ENCODE measurements around the gene SULT1B1.

Gene SULT1B1

DNA sequence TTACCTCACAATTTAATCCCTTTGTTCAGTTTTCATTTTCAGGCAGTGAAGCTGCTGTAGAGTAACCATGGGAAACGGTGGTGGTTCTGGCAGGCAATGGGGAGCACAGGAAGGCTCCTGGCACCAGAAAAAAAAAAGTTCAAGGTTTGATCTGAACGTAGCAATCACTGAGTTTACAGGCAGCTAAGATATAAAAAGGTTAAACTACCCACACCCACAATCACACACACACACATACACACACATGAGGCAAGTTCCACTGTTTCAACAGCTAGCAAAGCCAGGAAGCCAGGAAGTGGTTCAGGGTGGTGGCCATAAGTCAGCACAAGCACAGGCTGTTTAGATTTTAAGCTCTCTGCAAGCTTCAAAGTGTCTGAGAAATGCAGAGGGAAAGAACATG, at the start of gene SULT1B1:
Gene SULT1B1 (minus strand): TSS at position 166 of the 400 bp plus-strand sequence. CDS start 5,403 bp downstream, outside the sequence.
- no peak within 1 kb of the TSS for H3K27ac ChIP-seq (ENCODE audit: low read depth, low read length)
- no peaks in the 10 kb centered on the region for H3K27me3 ChIP-seq (ENCODE audit: control insufficient read depth, insufficient read depth, low read length)
- no peaks in the 10 kb centered on the region for H3K4me1 ChIP-seq (ENCODE audit: control insufficient read depth, insufficient read depth, low read length)
- peak within 1 kb of the TSS; percentile 10 for H3K4me3 ChIP-seq (ENCODE audit: low read length)
- no peaks in the 10 kb centered on the region for H3K36me3 ChIP-seq (ENCODE audit: control insufficient read depth, insufficient read depth, low read length)
- no peak within 1 kb of the TSS for H3K9ac ChIP-seq (ENCODE audit: low read length)

DNA sequence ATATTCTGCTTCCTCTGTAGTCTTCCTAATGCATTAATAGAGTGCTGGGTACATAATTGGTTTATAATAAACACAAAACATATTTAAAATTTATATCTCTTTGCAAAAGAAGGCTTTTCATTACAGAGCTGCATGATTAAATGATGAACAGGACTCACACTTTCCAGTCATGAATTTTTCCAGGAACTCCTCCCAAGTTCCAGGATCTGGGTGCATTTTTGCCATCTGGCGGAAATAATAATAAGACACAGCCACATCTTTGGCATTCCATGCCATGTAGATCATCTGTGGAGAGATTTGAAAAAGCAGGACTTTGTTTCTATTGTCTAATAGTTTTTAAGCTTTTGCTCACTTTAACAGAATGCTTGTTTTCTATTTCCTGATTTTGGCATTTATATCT, 40.2 kb upstream of the SULT1B1 start:
- no peaks in the 10 kb centered on the region for H3K36me3 ChIP-seq (ENCODE audit: control insufficient read depth, insufficient read depth, low read length)
- H3K27me3 ChIP-seq (ENCODE audit: control insufficient read depth, insufficient read depth, low read length): no peaks in the 10 kb centered on the region
- no peak overlapping the region for H3K4me3 ChIP-seq (ENCODE audit: low read length)
- H3K9ac ChIP-seq (ENCODE audit: low read length): no peak overlapping the region
- H3K27ac ChIP-seq (ENCODE audit: low read depth, low read length): no peak overlapping the region
- no peaks in the 10 kb centered on the region for H3K4me1 ChIP-seq (ENCODE audit: control insufficient read depth, insufficient read depth, low read length)

DNA sequence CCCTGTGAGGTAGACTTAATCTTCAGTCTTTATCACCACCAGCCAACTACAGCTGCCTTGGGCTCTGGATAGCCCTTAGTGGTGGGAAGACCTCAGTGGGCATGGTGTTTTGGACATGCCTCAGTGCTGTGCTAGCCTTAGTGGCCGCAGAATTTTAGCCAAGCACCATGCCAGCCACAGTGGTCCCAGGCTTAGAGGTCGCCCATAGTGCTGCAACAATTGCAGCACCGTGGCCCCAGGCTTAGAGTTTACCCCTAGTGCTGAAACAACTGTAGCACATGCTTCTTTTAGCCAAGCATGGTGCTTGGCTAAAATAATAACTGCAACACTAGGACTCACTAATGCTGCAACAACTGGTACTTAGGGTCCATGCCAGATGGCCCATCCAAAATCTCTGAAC, 38.9 kb upstream of the SULT1B1 start:
- no peak overlapping the region for H3K27ac ChIP-seq (ENCODE audit: low read depth, low read length)
- no peaks in the 10 kb centered on the region for H3K4me1 ChIP-seq (ENCODE audit: control insufficient read depth, insufficient read depth, low read length)
- no peak overlapping the region for H3K4me3 ChIP-seq (ENCODE audit: low read length)
- H3K27me3 ChIP-seq (ENCODE audit: control insufficient read depth, insufficient read depth, low read length): no peaks in the 10 kb centered on the region
- no peak overlapping the region for H3K9ac ChIP-seq (ENCODE audit: low read length)
- H3K36me3 ChIP-seq (ENCODE audit: control insufficient read depth, insufficient read depth, low read length): no peaks in the 10 kb centered on the region

DNA sequence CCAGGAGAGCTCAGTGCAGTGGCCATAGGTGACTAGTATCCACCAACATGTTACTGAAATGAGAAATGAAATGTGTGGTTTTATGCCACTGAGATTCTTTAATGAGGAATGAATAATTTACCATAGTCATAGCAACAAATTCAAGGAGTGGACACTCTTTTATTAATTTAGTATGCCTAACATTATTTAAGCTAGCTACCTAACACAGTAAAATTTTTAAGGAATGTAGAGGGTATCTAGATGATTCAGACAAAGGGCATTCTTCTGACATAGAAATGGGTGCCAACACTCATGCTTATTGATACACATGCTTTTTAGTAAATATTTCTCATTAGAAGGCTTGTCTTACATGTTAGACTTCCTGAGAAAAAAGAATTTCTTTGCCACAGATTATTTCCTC, 33.3 kb upstream of the SULT1B1 start:
- Histone ChIP-seq H3K36me3 (ENCODE audit: control insufficient read depth, insufficient read depth, low read length) (no peaks in the 10 kb centered on the region), H3K27me3 (ENCODE audit: control insufficient read depth, insufficient read depth, low read length) (no peaks in the 10 kb centered on the region), H3K4me3 (ENCODE audit: low read length) (no peak overlapping the region), H3K27ac (ENCODE audit: low read depth, low read length) (no peak overlapping the region), H3K4me1 (ENCODE audit: control insufficient read depth, insufficient read depth, low read length) (no peaks in the 10 kb centered on the region), H3K9ac (ENCODE audit: low read length) (no peak overlapping the region)

DNA sequence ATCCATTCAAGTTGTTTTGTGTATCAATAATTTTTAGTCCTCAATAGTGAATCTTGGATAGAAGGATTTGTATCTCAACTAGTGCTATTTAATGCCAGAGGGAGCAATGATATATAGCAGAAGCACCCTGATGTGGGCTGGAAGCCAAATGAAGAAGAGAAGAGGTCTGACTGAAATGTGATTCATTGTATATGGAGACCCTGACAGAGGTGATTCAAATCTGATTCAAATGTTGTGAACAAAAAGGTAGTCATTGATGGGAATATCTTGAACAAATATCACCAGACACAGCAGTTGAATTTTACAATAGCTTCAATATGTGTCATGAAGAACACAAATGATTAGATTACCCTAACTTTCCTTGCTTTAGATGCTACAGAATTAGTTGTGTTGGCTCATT, 27.5 kb upstream of the SULT1B1 start:
- no peaks in the 10 kb centered on the region for H3K4me1 ChIP-seq (ENCODE audit: control insufficient read depth, insufficient read depth, low read length)
- no peak overlapping the region for H3K27ac ChIP-seq (ENCODE audit: low read depth, low read length)
- no peak overlapping the region for H3K9ac ChIP-seq (ENCODE audit: low read length)
- H3K4me3 ChIP-seq (ENCODE audit: low read length): no peak overlapping the region
- H3K36me3 ChIP-seq (ENCODE audit: control insufficient read depth, insufficient read depth, low read length): no peaks in the 10 kb centered on the region
- H3K27me3 ChIP-seq (ENCODE audit: control insufficient read depth, insufficient read depth, low read length): no peaks in the 10 kb centered on the region

DNA sequence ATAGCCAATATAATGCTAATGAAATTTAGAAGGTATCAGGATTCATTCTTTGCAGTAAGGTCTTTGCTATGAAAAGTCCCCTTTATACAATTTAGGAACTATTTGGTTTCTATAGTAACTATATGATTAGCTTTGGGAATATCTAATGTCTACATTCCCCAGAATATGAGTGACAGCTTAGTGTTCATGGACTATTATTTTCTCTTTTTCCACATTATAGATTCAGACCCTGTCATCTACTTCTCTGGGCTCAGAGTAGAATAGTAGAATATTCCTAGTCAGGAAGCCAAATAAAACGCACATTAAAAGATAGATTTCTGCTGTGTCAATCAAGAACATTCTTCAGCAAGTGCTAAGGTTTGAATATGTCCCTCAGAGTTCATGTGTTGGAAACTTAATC, 26.1 kb upstream of the SULT1B1 start:
- H3K9ac ChIP-seq (ENCODE audit: low read length): no peak overlapping the region
- H3K27me3 ChIP-seq (ENCODE audit: control insufficient read depth, insufficient read depth, low read length): no peaks in the 10 kb centered on the region
- H3K27ac ChIP-seq (ENCODE audit: low read depth, low read length): no peak overlapping the region
- H3K4me1 ChIP-seq (ENCODE audit: control insufficient read depth, insufficient read depth, low read length): no peaks in the 10 kb centered on the region
- H3K36me3 ChIP-seq (ENCODE audit: control insufficient read depth, insufficient read depth, low read length): no peaks in the 10 kb centered on the region
- no peak overlapping the region for H3K4me3 ChIP-seq (ENCODE audit: low read length)

DNA sequence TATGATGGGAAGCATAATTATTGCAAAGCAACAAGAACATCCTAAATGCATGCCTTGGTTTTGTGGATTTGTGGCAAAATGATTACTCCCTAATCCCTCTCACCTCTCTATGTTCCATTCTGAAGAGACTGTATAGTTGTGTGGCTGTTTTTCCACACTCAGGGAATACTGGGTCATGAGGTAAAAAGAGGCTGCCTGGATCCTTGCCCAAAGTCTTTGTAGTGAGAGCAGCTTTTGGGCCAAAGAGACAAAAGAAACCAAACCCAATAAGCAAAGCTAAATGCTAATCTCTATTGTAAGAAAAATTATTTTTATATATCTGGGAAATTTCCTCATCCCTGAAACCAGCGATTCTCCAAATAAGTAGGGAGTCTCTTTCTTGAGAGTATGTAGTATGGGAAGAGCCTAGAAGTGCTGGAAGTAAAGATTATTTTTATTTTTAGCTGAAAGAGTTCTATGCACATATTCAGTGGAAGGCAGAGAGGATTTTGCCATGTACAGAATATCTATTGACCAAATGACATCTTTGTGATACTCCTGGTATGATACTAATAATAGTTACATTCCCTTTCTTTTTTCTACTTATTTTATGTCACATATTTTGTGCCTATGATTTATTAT, 24.9 kb upstream of the SULT1B1 start:
- Histone ChIP-seq H3K27ac (ENCODE audit: low read depth, low read length) (no peak overlapping the region), H3K27me3 (ENCODE audit: control insufficient read depth, insufficient read depth, low read length) (no peaks in the 10 kb centered on the region), H3K4me1 (ENCODE audit: control insufficient read depth, insufficient read depth, low read length) (no peaks in the 10 kb centered on the region), H3K36me3 (ENCODE audit: control insufficient read depth, insufficient read depth, low read length) (no peaks in the 10 kb centered on the region), H3K9ac (ENCODE audit: low read length) (no peak overlapping the region), H3K4me3 (ENCODE audit: low read length) (no peak overlapping the region)

DNA sequence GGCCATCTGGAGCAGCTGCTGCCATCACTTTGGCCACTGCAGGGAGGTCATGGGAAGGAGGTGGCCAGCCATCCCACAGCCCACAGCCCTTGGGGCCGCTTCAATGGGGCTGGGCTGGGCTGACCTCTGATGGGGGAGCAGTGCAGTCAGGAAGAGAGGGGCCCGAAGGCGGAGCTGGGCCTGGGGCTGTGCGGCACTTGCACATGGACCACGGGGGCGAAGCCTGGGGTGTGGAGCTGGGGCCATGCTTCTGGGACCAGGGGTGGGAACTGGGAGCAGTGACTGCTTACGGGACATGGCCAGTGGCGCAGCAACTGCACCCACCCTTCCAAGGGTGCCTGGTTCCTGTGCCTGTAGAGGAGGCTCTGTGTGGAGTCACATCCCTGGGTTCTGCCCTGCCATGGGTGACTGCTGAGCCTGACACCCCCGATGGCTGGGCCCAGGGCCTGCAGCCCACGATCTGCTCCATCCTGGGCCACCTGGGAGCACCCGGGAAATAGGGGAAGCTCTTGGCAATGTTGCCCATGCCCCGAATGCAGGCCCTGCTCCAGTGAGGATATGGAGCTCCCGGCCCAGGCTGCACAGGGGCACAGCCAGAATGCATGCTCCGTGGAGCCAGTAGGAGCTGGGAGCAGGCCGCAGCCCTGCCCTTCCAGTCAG, 22.4 kb upstream of the SULT1B1 start:
- Histone ChIP-seq H3K36me3 (ENCODE audit: control insufficient read depth, insufficient read depth, low read length) (no peaks in the 10 kb centered on the region), H3K27ac (ENCODE audit: low read depth, low read length) (no peak overlapping the region), H3K4me3 (ENCODE audit: low read length) (no peak overlapping the region), H3K4me1 (ENCODE audit: control insufficient read depth, insufficient read depth, low read length) (no peaks in the 10 kb centered on the region), H3K9ac (ENCODE audit: low read length) (no peak overlapping the region), H3K27me3 (ENCODE audit: control insufficient read depth, insufficient read depth, low read length) (no peaks in the 10 kb centered on the region)

DNA sequence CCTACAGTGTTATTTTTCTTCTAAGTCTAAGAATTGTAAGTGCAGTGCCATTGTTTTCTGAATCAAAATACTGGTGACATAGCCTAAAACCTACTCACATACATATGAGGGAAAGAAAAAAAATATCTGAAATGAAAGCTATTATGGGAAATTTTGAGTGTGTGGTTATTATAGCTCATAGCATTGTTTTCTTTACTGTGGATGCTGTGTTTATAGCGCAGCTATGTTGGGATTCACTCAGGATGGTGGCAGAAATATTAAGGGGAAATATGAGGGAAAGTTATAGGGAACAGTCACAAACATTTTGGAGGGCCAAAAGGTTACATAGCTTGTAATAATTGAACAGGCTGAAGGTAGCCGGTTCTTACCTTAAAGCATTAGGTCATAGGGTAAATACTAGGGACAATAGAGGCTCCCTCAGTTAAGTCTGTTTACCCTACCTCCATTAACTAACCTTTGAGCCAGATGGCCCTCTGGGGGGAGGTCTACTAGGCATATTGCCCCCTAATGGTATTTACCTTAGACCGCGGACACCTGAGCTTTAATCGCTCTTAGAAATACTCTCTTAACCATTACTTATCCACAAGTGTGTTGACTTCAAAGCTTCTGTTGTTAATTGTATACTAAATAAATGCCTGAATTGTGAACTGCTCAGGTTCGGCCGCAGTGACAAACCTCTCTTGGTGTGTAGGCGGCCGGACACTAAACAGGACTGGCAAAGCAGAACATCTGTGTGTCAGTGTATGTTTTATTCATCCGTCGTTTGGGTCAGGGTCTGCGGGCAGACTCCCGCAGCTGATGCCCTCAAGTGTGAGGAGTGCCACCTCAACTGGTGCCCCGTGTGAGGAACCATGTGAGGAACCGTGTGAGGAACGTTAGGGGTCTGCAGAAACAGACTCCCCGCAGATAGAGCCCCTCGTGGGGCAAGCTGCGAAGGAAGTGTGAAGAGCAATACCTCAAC, 21.3 kb upstream of the SULT1B1 start:
- no peak overlapping the region for H3K4me3 ChIP-seq (ENCODE audit: low read length)
- H3K4me1 ChIP-seq (ENCODE audit: control insufficient read depth, insufficient read depth, low read length): no peaks in the 10 kb centered on the region
- H3K36me3 ChIP-seq (ENCODE audit: control insufficient read depth, insufficient read depth, low read length): no peaks in the 10 kb centered on the region
- no peak overlapping the region for H3K9ac ChIP-seq (ENCODE audit: low read length)
- no peak overlapping the region for H3K27ac ChIP-seq (ENCODE audit: low read depth, low read length)
- H3K27me3 ChIP-seq (ENCODE audit: control insufficient read depth, insufficient read depth, low read length): no peaks in the 10 kb centered on the region

DNA sequence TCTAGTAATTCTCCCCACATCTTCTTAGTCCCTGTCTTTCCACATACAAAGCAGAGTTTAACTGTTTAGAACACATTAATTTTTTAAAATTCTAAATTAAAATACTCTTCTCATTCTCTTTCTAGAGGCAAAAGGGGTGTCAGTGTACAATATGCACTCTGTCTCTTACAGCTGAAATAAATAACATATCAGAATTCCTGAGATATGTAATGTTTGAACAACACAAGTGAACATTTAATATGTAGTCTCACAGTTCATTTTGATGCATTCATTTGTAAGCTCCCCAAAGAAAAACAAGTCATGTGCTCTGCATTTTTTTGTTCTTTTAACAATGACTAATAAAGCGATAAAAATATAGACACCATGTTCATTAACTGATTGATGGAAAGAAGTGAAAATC, 19.7 kb upstream of the SULT1B1 start:
- Histone ChIP-seq H3K4me3 (ENCODE audit: low read length) (no peak overlapping the region), H3K4me1 (ENCODE audit: control insufficient read depth, insufficient read depth, low read length) (no peaks in the 10 kb centered on the region), H3K9ac (ENCODE audit: low read length) (no peak overlapping the region), H3K36me3 (ENCODE audit: control insufficient read depth, insufficient read depth, low read length) (no peaks in the 10 kb centered on the region), H3K27me3 (ENCODE audit: control insufficient read depth, insufficient read depth, low read length) (no peaks in the 10 kb centered on the region), H3K27ac (ENCODE audit: low read depth, low read length) (no peak overlapping the region)

DNA sequence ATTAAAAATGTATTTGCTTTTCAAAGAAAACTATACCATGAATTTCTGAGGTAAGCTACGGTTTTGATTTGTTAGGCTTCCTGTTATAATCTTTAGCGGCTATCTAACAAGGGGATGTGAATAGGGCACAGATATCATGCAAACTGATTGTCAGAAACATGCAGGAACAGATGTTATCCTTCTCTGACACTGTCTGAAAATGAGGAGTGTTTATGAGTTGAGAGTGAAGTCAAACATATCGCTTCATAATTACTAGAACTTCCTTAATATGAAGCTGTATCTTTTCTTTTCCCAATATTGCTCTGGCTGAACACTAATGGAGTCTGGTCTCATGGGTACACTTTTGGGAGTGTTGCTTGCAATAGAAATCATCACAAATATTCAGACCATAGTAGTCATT, 16.3 kb upstream of the SULT1B1 start:
- no peak overlapping the region for H3K27ac ChIP-seq (ENCODE audit: low read depth, low read length)
- H3K4me1 ChIP-seq (ENCODE audit: control insufficient read depth, insufficient read depth, low read length): no peaks in the 10 kb centered on the region
- no peak overlapping the region for H3K9ac ChIP-seq (ENCODE audit: low read length)
- H3K4me3 ChIP-seq (ENCODE audit: low read length): no peak overlapping the region
- no peaks in the 10 kb centered on the region for H3K27me3 ChIP-seq (ENCODE audit: control insufficient read depth, insufficient read depth, low read length)
- H3K36me3 ChIP-seq (ENCODE audit: control insufficient read depth, insufficient read depth, low read length): no peaks in the 10 kb centered on the region

DNA sequence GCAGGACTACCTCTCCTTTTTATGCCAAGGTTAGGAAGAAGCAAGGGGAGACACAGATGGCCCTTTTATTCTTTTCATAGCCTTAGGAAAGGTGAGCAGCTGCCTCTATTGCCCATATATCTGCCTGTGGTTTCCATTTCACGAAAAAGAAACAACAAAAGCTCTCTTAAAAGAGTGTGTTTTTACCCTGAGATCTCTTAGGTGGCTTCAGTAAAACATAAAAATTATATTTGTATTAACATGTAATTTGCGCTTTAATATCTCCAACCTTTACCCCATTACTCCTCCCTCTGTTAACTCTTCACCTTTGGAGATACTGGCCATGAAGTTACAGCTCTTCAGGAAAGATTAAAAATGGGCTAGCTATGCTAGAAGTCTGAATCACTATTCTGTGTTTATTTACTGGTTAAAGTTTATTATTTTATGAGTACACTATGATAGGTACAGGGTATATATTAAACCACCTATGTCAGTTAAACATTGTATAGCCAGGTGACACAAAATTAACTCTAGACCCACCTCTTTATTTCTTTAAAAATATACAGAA, 15.0 kb upstream of the SULT1B1 start:
- no peaks in the 10 kb centered on the region for H3K36me3 ChIP-seq (ENCODE audit: control insufficient read depth, insufficient read depth, low read length)
- H3K9ac ChIP-seq (ENCODE audit: low read length): no peak overlapping the region
- H3K27me3 ChIP-seq (ENCODE audit: control insufficient read depth, insufficient read depth, low read length): no peaks in the 10 kb centered on the region
- H3K4me3 ChIP-seq (ENCODE audit: low read length): no peak overlapping the region
- no peak overlapping the region for H3K27ac ChIP-seq (ENCODE audit: low read depth, low read length)
- H3K4me1 ChIP-seq (ENCODE audit: control insufficient read depth, insufficient read depth, low read length): no peaks in the 10 kb centered on the region

Data from rectal smooth muscle tissue (tissue), 1 donor.